ENCODE measurements around the gene GNB3.
A peak's percentile ranks its signal among the peaks of the same experiment; 100 is the strongest.

Gene GNB3

DNA sequence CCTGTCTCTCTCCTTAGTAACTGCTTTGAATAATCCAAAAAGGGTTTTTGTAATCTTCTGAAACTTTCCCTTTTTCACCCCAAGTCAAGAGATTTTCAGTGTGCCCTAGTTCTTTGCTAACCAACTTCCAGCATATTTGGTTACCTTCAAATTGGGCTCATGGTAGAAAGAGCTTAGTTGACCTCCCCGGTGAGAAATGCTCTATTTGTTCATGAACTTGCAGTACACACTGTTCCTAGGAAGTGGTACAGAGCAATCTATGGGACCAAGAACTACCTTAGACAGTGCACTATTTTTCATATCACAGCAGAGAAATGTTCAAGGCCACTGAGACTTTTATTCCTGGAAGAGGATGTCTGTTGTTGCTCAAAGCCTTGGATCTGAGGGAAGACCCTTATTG, 12.9 kb downstream of the GNB3 start:
- H3K4me3 ChIP-seq (ENCODE audit: low read depth, low read length) = peak overlapping the region; percentile 65
- TF ChIP-seq, protein P1, sequence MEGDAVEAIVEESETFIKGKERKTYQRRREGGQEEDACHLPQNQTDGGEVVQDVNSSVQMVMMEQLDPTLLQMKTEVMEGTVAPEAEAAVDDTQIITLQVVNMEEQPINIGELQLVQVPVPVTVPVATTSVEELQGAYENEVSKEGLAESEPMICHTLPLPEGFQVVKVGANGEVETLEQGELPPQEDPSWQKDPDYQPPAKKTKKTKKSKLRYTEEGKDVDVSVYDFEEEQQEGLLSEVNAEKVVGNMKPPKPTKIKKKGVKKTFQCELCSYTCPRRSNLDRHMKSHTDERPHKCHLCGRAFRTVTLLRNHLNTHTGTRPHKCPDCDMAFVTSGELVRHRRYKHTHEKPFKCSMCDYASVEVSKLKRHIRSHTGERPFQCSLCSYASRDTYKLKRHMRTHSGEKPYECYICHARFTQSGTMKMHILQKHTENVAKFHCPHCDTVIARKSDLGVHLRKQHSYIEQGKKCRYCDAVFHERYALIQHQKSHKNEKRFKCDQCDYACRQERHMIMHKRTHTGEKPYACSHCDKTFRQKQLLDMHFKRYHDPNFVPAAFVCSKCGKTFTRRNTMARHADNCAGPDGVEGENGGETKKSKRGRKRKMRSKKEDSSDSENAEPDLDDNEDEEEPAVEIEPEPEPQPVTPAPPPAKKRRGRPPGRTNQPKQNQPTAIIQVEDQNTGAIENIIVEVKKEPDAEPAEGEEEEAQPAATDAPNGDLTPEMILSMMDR (IDR thresholded peaks at IDR 0.05; ENCODE audit: low read depth, low read length) = no peak

DNA sequence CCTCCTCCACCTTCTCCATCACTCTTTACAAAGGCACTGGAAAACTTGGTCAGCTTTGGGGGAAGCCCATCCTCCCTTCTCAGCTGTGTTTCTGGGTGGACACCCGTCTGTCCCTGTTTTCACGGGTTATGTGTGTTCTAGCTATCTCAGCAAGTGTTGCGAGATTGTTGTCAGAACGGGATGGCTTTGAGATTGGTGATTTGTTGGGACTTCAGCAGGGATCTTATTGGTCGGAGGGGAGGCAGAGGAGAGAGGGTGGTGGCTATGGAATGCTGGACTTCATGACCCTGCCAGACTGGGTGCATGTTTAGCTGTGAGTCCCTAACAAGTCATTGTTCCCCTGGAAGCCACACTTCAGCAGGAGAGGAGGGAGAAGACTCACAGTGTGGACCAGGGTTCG, 13.3 kb downstream of the GNB3 start:
- TF ChIP-seq, protein P1 (IDR thresholded peaks at IDR 0.05; ENCODE audit: low read depth, low read length) = no peak
- H3K4me3 ChIP-seq (ENCODE audit: low read depth, low read length) = no peak overlapping the region

DNA sequence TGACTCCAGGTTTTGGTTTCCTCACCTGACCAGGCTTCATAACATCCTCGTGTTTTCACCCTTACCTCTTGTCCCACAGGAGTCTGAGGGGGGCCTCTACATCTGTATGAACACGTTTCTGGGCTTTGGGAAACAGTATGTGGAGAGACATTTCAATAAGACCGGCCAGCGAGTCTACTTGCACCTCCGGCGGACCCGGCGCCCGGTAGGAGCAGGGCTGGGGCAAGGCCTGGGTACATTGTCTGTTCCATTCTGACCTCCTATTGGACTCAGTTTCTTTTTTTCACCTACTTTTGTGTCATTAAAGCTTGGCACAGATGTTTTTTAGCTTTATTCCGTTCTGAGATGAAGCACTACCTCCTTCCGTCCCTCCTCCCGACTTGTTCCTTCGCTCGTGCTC, 14.6 kb downstream of the GNB3 start:
- TF ChIP-seq, protein P1 (IDR thresholded peaks at IDR 0.05; ENCODE audit: low read depth, low read length) = no peak
- no peak overlapping the region for H3K4me3 ChIP-seq (ENCODE audit: low read depth, low read length)

DNA sequence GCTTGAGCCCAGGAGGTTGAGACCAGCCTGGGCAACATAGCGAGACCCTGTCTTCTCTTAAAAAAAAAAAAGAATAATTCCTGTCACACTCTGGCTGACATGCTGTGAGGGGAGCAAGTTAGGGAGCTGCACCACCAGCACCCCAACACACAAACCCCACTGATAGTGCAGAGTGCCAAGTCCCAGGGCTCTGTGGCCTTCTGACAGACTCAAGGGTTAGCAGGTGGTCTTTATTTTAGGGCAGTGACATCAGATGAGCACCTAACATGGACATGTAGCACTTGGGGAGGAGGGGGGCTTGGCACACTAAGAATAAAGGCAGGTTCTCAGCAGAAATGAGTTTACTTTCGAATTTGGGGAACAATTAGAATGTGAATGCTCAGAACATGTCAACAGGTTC, 18.1 kb downstream of the GNB3 start:
- no peak overlapping the region for H3K4me3 ChIP-seq (ENCODE audit: low read depth, low read length)
- TF ChIP-seq, protein P1 (IDR thresholded peaks at IDR 0.05; ENCODE audit: low read depth, low read length) = no peak

DNA sequence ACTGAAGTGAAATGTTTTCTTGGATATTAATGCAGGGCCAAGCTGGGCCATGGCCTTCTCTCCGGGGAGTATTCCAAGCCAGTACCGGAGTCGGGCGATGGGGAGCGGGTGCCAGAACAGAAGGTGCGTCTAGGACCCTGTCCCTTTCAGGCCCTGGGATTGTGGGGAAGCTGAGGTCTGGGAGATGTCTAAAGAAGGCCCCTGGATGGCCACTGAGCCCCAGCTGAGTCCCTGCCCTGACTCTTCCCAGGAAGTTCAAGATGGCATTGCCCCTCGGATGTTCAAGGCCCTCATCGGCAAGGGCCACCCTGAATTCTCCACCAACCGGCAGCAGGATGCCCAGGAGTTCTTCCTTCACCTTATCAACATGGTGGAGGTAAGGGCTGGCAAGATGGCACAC, 19.4 kb downstream of the GNB3 start:
- TF ChIP-seq, protein P1 (IDR thresholded peaks at IDR 0.05; ENCODE audit: low read depth, low read length) = no peak
- no peak overlapping the region for H3K4me3 ChIP-seq (ENCODE audit: low read depth, low read length)

DNA sequence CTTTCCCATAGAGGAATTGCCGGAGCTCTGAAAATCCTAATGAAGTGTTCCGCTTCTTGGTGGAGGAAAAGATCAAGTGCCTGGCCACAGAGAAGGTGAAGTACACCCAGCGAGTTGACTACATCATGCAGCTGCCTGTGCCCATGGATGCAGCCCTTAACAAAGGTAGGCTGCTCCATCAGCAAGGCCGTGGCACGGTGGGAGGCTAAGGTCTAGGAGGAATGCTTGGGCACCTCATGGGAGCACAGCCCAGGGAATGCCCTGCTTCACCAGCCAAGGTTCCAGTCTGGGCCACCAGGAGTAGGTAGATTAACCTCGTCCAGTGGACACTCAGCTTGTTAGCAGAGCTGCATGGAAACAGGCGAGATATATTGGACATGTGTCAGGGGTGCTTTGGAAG, 20.2 kb downstream of the GNB3 start:
- TF ChIP-seq, protein P1 (IDR thresholded peaks at IDR 0.05; ENCODE audit: low read depth, low read length) = no peak

DNA sequence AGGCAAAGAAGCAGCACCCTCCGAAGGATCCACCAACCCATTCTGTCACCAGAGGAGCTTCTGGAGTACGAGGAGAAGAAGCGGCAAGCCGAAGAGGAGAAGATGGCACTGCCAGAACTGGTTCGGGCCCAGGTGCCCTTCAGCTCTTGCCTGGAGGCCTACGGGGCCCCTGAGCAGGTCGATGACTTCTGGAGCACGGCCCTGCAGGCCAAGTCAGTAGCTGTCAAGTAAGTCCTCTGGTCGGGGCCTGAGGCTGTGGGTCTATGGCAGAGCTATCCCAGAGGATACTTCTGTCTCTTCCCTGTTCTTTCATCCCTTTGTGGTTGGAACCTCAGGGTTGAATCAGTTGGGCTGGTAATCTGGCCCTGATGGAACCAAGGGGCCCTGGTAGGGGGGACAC, 20.7 kb downstream of the GNB3 start:
- TF ChIP-seq, protein P1 (IDR thresholded peaks at IDR 0.05; ENCODE audit: low read depth, low read length) = no peak
- no peak overlapping the region for H3K4me3 ChIP-seq (ENCODE audit: low read depth, low read length)

More for the DNA sequence above, 20.2 kb downstream of the GNB3 start:
- H3K4me3 ChIP-seq (ENCODE audit: low read depth, low read length) = no peak overlapping the region
